Activated T-helper 1 cell treated with anti-CD3 and anti-CD28 coated beads, Interleukin-12 subunit alpha, Interleukin-12 subunit beta, Interleukin-2, Interleukin-4 antibody, amounts not matched to agents 30 ng/mL and 10 ng/mL and 1 ng/mL, durations not matched to agents 14 hours and 24 hours and 36 hours (primary cell): Measurements from ENCODE around the gene REM1. TPM values are rescaled to one million over a fixed set of nuclear protein-coding genes. Genes with fewer than 3 reads are reported as not detected.
"Not testable (repeated sequence)": the region's sequence is repeated elsewhere in the genome, so short reads cannot be mapped to it uniquely, and the experiment has no call there.

Experiments used
- DNase-seq: peaks from one replicate; pipeline ENCODE4 v3.0.0; 2021; ENCODE audit warnings: low spot score
- H3K27ac Mint-ChIP-seq: one replicate; pipeline ENCODE4 v1.8.0; 2021; ENCODE audit warnings: mild to moderate bottlenecking, mixed read lengths
- H3K27me3 Mint-ChIP-seq: one replicate; pipeline ENCODE4 v1.8.0; 2022; ENCODE audit warnings: mild to moderate bottlenecking, moderate library complexity, mixed read lengths; ENCODE audit not compliant: insufficient read depth
- H3K36me3 Mint-ChIP-seq: one replicate; pipeline ENCODE4 v1.8.0; 2021; ENCODE audit warnings: low read depth, mixed read lengths
- H3K4me1 Mint-ChIP-seq: one replicate; pipeline ENCODE4 v1.8.0; 2021; ENCODE audit warnings: low read depth, mixed read lengths
- H3K4me3 Mint-ChIP-seq: one replicate; pipeline ENCODE4 v1.8.0; 2021; ENCODE audit warnings: mild to moderate bottlenecking, moderate library complexity, mixed read lengths
- H3K9me3 Mint-ChIP-seq: one replicate; pipeline ENCODE4 v1.8.0; 2021; ENCODE audit warnings: mixed read lengths
- intact Hi-C: fragments of 100-400 bp; cut with micrococcal nuclease; formaldehyde crosslinking; loops from one replicate; pipeline ENCODE4 v1.15.1; 2024
- total RNA-seq: library from RNA; stranded (reverse); gene quantifications from 2 replicates; pipeline ENCODE4 v1.2.3, GENCODE V29; 2022

REM1 gene
- total RNA-seq, 1 donor from 2014 or later: not detected

GRCh38 chr20:31496761-31497295, 21.7 kb downstream of the REM1 start:
- Mint-ChIP-seq H3K4me1 (no peaks in the 10 kb centered on the region), H3K27me3 (peaks cover 9% of the 10 kb centered on the region), H3K4me3 (no peak overlapping the region), H3K27ac (no peak overlapping the region), H3K9me3 (no peaks in the 10 kb centered on the region), H3K36me3 (no peaks in the 10 kb centered on the region)
- intact Hi-C loops: no loop called here
- no peak for DNase-seq

GRCh38 chr20:31497838-31498540, 22.9 kb downstream of the REM1 start:
- Mint-ChIP-seq H3K9me3 (no peaks in the 10 kb centered on the region), H3K27ac (no peak overlapping the region), H3K4me1 (no peaks in the 10 kb centered on the region), H3K36me3 (no peaks in the 10 kb centered on the region), H3K4me3 (no peak overlapping the region), H3K27me3 (peaks cover 9% of the 10 kb centered on the region)
- intact Hi-C loops: no loop called here
- no peak for DNase-seq

- no peak overlapping the region for H3K27ac Mint-ChIP-seq
- intact Hi-C loops: loop anchor here (10.0 kb wide), 1 partner anchor 256 kb away; no protein-coding TSS in a partner anchor
Observed at GRCh38 chr20:31500527-31500926, 25.4 kb downstream of the REM1 start.

GRCh38 chr20:31502884-31503673, 28.0 kb downstream of the REM1 start:
- not testable (repeated sequence) for H3K36me3 Mint-ChIP-seq, H3K27me3 Mint-ChIP-seq, H3K4me3 Mint-ChIP-seq, H3K9me3 Mint-ChIP-seq, H3K27ac Mint-ChIP-seq, H3K4me1 Mint-ChIP-seq
- DNase-seq: peak; percentile 58
- intact Hi-C loops: loop anchor here (1.0 to 10.0 kb wide), 3 partner anchors 11 to 258 kb away; partner anchors contain the start of gene HM13

More at GRCh38 chr20:31500527-31500926, 25.4 kb downstream of the REM1 start:
- DNase-seq: no peak
- peaks cover 6% of the 10 kb centered on the region for H3K4me1 Mint-ChIP-seq
- H3K27me3 Mint-ChIP-seq: peaks cover 12% of the 10 kb centered on the region
- no peaks in the 10 kb centered on the region for H3K36me3 Mint-ChIP-seq
- H3K4me3 Mint-ChIP-seq: no peak overlapping the region
- H3K9me3 Mint-ChIP-seq: no peaks in the 10 kb centered on the region

GRCh38 chr20:31505903-31506302, 30.8 kb downstream of the REM1 start:
- intact Hi-C loops: loop anchor here (10.0 kb wide), 1 partner anchor 261 kb away; no protein-coding TSS in a partner anchor

GRCh38 chr20:31508517-31509244, 33.6 kb downstream of the REM1 start:
- no peak for DNase-seq
- Mint-ChIP-seq H3K4me1 (peaks cover 3% of the 10 kb centered on the region), H3K9me3 (peaks cover 5% of the 10 kb centered on the region), H3K27me3 (peaks cover 17% of the 10 kb centered on the region), H3K36me3 (no peaks in the 10 kb centered on the region), H3K4me3 (no peak overlapping the region), H3K27ac (no peak overlapping the region)
- intact Hi-C loops: loop anchor here (10.0 kb wide), 1 partner anchor 264 kb away; no protein-coding TSS in a partner anchor

More at GRCh38 chr20:31505903-31506302, 30.8 kb downstream of the REM1 start:
- Mint-ChIP-seq H3K27ac (no peak overlapping the region), H3K27me3 (peaks cover 17% of the 10 kb centered on the region), H3K9me3 (peaks cover 5% of the 10 kb centered on the region), H3K4me3 (no peak overlapping the region), H3K4me1 (peaks cover 6% of the 10 kb centered on the region), H3K36me3 (no peaks in the 10 kb centered on the region)
- DNase-seq: no peak

GRCh38 chr20:31514154-31515071, 39.3 kb downstream of the REM1 start, which contains the start of gene HM13:
TSS of gene HM13 (plus strand) at chr20:31514442. CDS start at chr20:31514552, 110 bp downstream.
- DNase-seq: peak; percentile 86
- no peaks in the 10 kb centered on the region for H3K9me3 Mint-ChIP-seq
- H3K27me3 Mint-ChIP-seq: peaks cover 2% of the 10 kb centered on the region
- H3K27ac Mint-ChIP-seq: peak within 1 kb of the TSS; percentile 24
- peaks cover 7% of the 10 kb centered on the region for H3K4me1 Mint-ChIP-seq
- H3K4me3 Mint-ChIP-seq: peak within 1 kb of the TSS; percentile 48
- H3K36me3 Mint-ChIP-seq: peaks cover 3% of the 10 kb centered on the region
- intact Hi-C loops: loop anchor here (1.0 to 2.0 kb wide), 6 partner anchors 11 to 210 kb away; partner anchors contain the start of gene ID1

GRCh38 chr20:31515072-31515774, 40.1 kb downstream of the REM1 start:
- H3K4me1 Mint-ChIP-seq: peaks cover 9% of the 10 kb centered on the region
- no peak overlapping the region for H3K4me3 Mint-ChIP-seq
- H3K36me3 Mint-ChIP-seq: peaks cover 5% of the 10 kb centered on the region
- no peak overlapping the region for H3K27ac Mint-ChIP-seq
- H3K27me3 Mint-ChIP-seq: peaks cover 2% of the 10 kb centered on the region
- intact Hi-C loops: loop anchor here (2.0 kb wide), 3 partner anchors 32 to 90 kb away; partner anchors contain the start of gene ID1
- no peak for DNase-seq
- H3K9me3 Mint-ChIP-seq: no peaks in the 10 kb centered on the region

- Mint-ChIP-seq H3K4me1 (peaks cover 9% of the 10 kb centered on the region), H3K27ac (no peak overlapping the region), H3K9me3 (no peaks in the 10 kb centered on the region), H3K36me3 (peaks cover 5% of the 10 kb centered on the region), H3K27me3 (peaks cover 2% of the 10 kb centered on the region), H3K4me3 (no peak overlapping the region)
- intact Hi-C loops: loop anchor here (2.0 kb wide), 3 partner anchors 31 to 89 kb away; partner anchors contain the start of gene ID1
- DNase-seq: peak; percentile 12
Observed at GRCh38 chr20:31515775-31516107, 40.7 kb downstream of the REM1 start.

- no peak overlapping the region for H3K27ac Mint-ChIP-seq
- H3K36me3 Mint-ChIP-seq: peaks cover 5% of the 10 kb centered on the region
- no peak for DNase-seq
- H3K4me1 Mint-ChIP-seq: peaks cover 13% of the 10 kb centered on the region
- intact Hi-C loops: no loop called here
- no peaks in the 10 kb centered on the region for H3K9me3 Mint-ChIP-seq
- no peak overlapping the region for H3K4me3 Mint-ChIP-seq
- H3K27me3 Mint-ChIP-seq: peaks cover 2% of the 10 kb centered on the region
Observed at GRCh38 chr20:31516166-31516565, 41.1 kb downstream of the REM1 start.

GRCh38 chr20:31516651-31517050, 41.6 kb downstream of the REM1 start:
- no peaks in the 10 kb centered on the region for H3K27me3 Mint-ChIP-seq
- no peak overlapping the region for H3K27ac Mint-ChIP-seq
- H3K4me3 Mint-ChIP-seq: no peak overlapping the region
- intact Hi-C loops: no loop called here
- DNase-seq: peak; percentile 16
- peaks cover 5% of the 10 kb centered on the region for H3K36me3 Mint-ChIP-seq
- H3K4me1 Mint-ChIP-seq: peaks cover 16% of the 10 kb centered on the region
- H3K9me3 Mint-ChIP-seq: no peaks in the 10 kb centered on the region
